Hepatocyte (in vitro differentiated cells): Measurements from ENCODE around the gene UBXN2A. TPM values are rescaled to one million over a fixed set of nuclear protein-coding genes. Genes with fewer than 3 reads are reported as not detected.

Source experiments
- DNase-seq: peaks from one replicate; pipeline ENCODE4 v3.0.0-alpha.2; 2016; ENCODE audit warnings: low spot score
- H2AFZ ChIP-seq: fragments of 200-600 bp; sonication (generic); 2 replicates; pipeline ENCODE4 v1.6.0; 2016; ENCODE audit warnings: antibody characterized with exemption, mild to moderate bottlenecking
- H3K27ac ChIP-seq: fragments of 200-600 bp; sonication (generic); 2 replicates; pipeline ENCODE4 v1.5.1; 2016; ENCODE audit warnings: mild to moderate bottlenecking
- H3K27me3 ChIP-seq: fragments of 200-600 bp; sonication (generic); 2 replicates; pipeline ENCODE4 v1.6.1; 2016
- H3K36me3 ChIP-seq: fragments of 200-600 bp; sonication (generic); replicated peaks from 2 replicates; pipeline ENCODE4 v1.5.1; 2016; ENCODE audit warnings: low read depth; ENCODE audit not compliant: insufficient read depth
- H3K4me1 ChIP-seq: fragments of 200-600 bp; sonication (generic); 2 replicates; pipeline ENCODE4 v1.5.1; 2016; ENCODE audit warnings: mild to moderate bottlenecking, moderate library complexity; ENCODE audit not compliant: insufficient read depth
- H3K4me2 ChIP-seq: fragments of 200-600 bp; sonication (generic); 2 replicates; pipeline ENCODE4 v1.6.0; 2016
- H3K4me3 ChIP-seq: fragments of 200-600 bp; sonication (generic); 2 replicates; pipeline ENCODE4 v1.5.1; 2016; ENCODE audit warnings: mild to moderate bottlenecking
- H3K79me2 ChIP-seq: fragments of 200-600 bp; sonication (generic); 2 replicates; pipeline ENCODE4 v1.6.0; 2017; ENCODE audit warnings: mild to moderate bottlenecking
- H3K9me2 ChIP-seq: fragments of 200-600 bp; sonication (generic); replicated peaks from 2 replicates; pipeline ENCODE4 v1.6.0; 2017; ENCODE audit warnings: mild to moderate bottlenecking; ENCODE audit not compliant: insufficient read depth
- H3K9me3 ChIP-seq: fragments of 200-600 bp; sonication (generic); 2 replicates; pipeline ENCODE4 v1.5.1; 2016; ENCODE audit warnings: low read depth, mild to moderate bottlenecking
- H4K20me1 ChIP-seq: fragments of 200-600 bp; sonication (generic); 2 replicates; pipeline ENCODE4 v1.6.0; 2016; ENCODE audit warnings: mild to moderate bottlenecking; ENCODE audit not compliant: insufficient read depth, poor library complexity, severe bottlenecking
- EZH2 ChIP-seq: fragments of 200-600 bp; sonication (generic); IDR thresholded peaks from 2 replicates; pipeline ENCODE4 v1.6.1; 2016; ENCODE audit warnings: antibody characterized with exemption, mild to moderate bottlenecking, borderline replicate concordance
- EZH2phosphoT487 ChIP-seq: fragments of 200-600 bp; sonication (generic); IDR thresholded peaks from one replicate; pipeline ENCODE4 v1.6.1; 2018; ENCODE audit warnings: antibody characterized with exemption, mild to moderate bottlenecking, low read depth, moderate library complexity; ENCODE audit not compliant: unreplicated experiment, severe bottlenecking
- WGBS: methylation state at CpG from one replicate; pipeline ENCODE4 v1.1.6; 2016; ENCODE audit warnings: low lambda C conversion rate; ENCODE audit errors: missing lambda C conversion rate; 5-methylcytosine and 5-hydroxymethylcytosine counted together
- polyA plus RNA-seq: library from polyadenylated mRNA; unstranded; fragments of >200 nt; fragmentation: Nextera tagmentation; extraction: Ambion mirVana; gene quantifications from 2 replicates; pipeline ENCODE4 v1.2.1, GENCODE V29; 2016
- total RNA-seq: library from RNA; depleted of rRNA; stranded (reverse); fragments of >200 nt; gene quantifications from 2 replicates; pipeline ENCODE4 v1.2.3, GENCODE V29; 2014
- TF ChIP-seq, protein P1 (sequence below): fragments of 200-600 bp; sonication (generic); IDR thresholded peaks from 2 replicates; pipeline ENCODE4 v1.5.1; 2016; ENCODE audit warnings: antibody characterized with exemption, mild to moderate bottlenecking; ENCODE audit not compliant: poor library complexity

The UBXN2A gene
- total and polyA plus RNA-seq, 2 experiments from 2014 or later = 15.9 to 16.4 TPM

DNA sequence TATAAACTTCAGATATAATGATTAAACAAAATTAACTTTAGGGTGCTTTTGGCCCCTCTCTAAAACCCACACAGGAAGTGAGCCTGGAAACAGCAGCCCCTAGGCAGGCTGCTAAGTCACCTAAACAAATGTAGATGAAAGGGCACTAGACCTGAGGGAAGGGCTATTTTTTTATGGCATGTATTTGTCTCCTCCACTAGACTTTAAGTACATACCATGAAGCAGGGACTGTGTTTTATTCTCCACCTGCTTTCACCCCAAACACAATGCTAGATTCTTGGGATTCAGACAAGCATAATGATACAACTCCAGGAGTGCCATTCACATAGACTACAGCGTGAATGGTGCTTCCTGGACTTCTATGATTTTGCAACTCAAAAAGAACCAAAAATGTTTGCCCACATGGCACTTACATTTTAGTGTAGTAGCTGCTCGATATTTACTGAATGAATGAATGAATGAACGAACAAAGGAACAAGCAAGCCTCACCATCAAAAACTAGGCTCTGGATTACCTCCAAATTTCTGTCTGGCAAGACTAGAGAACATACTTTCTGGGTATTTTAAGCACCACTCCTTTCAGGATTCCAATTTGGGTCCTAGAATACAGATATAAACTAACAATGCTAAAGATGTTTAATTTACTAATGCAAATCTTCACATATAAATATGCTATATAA lies 23.4 kb upstream of the UBXN2A start:
- Histone ChIP-seq H3K9me3 (no peaks in the 10 kb centered on the region), H3K36me3 (no peaks in the 10 kb centered on the region), H3K27ac (peak overlapping the region; percentile 18), H3K79me2 (peaks cover 100% of the 10 kb centered on the region), H3K4me1 (no peaks in the 10 kb centered on the region), H3K4me3 (no peak overlapping the region), H3K27me3 (no peaks in the 10 kb centered on the region), H2AFZ (no peak overlapping the region), H3K4me2 (no peak overlapping the region), H4K20me1 (peaks cover 48% of the 10 kb centered on the region), H3K9me2 (no peaks in the 10 kb centered on the region)
- no peak for TF ChIP-seq EZH2
- TF ChIP-seq, protein P1, sequence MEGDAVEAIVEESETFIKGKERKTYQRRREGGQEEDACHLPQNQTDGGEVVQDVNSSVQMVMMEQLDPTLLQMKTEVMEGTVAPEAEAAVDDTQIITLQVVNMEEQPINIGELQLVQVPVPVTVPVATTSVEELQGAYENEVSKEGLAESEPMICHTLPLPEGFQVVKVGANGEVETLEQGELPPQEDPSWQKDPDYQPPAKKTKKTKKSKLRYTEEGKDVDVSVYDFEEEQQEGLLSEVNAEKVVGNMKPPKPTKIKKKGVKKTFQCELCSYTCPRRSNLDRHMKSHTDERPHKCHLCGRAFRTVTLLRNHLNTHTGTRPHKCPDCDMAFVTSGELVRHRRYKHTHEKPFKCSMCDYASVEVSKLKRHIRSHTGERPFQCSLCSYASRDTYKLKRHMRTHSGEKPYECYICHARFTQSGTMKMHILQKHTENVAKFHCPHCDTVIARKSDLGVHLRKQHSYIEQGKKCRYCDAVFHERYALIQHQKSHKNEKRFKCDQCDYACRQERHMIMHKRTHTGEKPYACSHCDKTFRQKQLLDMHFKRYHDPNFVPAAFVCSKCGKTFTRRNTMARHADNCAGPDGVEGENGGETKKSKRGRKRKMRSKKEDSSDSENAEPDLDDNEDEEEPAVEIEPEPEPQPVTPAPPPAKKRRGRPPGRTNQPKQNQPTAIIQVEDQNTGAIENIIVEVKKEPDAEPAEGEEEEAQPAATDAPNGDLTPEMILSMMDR = no peak
- no peak for TF ChIP-seq EZH2phosphoT487
- 89% methylated on average over 3 of the region's 3 CpGs for WGBS
- no peak for DNase-seq

DNA sequence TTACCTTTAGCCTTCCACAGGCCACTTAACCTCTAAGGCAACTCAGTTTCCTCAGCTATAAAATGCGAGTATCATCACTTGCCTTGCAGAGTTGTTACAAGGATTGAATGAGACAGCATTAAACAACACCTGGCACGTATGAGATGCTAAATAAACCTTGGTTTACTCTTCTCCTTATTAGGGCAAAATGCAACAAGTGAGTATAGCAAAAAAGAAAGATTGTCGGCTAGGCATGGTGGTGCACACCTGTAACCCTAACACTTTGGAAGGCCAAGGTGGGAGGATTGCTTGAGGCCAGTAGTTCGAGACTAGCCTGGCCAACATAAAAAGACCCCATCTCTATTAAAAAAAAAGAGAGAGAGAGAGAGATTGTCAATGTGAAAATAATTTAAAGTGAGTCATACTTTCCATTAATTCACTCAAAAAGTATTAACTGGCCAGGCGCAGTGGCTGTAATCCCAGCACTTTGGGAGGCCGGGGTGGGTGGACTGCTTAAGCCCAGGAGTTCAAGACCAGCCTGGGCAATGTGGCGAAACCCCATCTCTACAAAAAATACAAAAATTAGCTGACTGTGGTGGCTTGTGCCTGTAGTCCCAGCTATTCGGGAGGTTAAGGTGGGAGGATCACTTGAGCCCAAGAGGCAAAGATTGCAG lies 21.3 kb upstream of the UBXN2A start:
- H3K79me2 ChIP-seq = peaks cover 99% of the 10 kb centered on the region
- no peaks in the 10 kb centered on the region for H3K4me1 ChIP-seq
- H3K4me3 ChIP-seq = no peak overlapping the region
- H3K9me2 ChIP-seq = no peaks in the 10 kb centered on the region
- no peaks in the 10 kb centered on the region for H3K27me3 ChIP-seq
- no peak for DNase-seq
- H3K9me3 ChIP-seq = no peaks in the 10 kb centered on the region
- TF ChIP-seq EZH2 (no peak), EZH2phosphoT487 (no peak)
- TF ChIP-seq, protein P1 = no peak
- H2AFZ ChIP-seq = no peak overlapping the region
- H3K4me2 ChIP-seq = no peak overlapping the region
- WGBS = 95% methylated on average over 8 of the region's 8 CpGs
- H3K27ac ChIP-seq = no peak overlapping the region
- peaks cover 56% of the 10 kb centered on the region for H4K20me1 ChIP-seq
- no peaks in the 10 kb centered on the region for H3K36me3 ChIP-seq

DNA sequence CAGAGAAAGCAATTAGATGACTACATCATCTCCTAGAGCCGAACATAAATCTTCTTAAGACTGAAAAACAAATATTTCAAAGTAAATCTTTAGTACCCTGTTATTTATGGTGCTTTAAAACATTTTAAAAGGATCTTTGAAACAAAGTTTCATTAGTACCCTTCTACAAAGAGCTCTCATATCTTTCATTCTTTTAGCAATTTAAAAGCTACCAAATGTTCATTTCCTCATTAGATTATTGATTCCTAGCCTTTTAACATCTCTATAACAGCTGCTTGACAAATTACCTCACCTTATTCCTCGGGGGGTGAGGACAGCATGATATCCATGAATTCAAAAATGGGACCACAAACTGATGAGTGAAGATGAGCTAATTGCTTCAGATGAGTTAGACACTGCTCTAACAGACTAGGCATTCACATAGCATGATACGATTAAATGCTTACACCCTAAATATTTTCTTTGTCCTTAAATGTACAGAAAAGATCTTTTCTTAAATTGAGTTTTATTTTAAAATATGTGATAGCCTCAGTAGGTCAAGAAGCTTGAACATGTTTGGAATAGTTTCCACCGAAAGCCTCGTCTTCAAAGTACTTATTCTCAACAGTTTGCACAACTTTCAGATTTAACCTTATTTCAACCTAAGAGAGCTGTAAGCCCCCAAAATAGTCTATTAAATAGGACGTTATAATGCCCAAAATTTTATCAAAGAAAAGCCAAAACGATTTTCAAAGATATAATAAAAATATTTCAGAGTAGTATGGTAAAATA lies 15.5 kb upstream of the UBXN2A start:
- Histone ChIP-seq H3K27me3 (no peaks in the 10 kb centered on the region), H3K36me3 (no peaks in the 10 kb centered on the region), H3K4me1 (peaks cover 18% of the 10 kb centered on the region), H3K9me3 (no peaks in the 10 kb centered on the region), H3K4me3 (peak overlapping the region; percentile 85), H2AFZ (no peak overlapping the region), H3K9me2 (no peaks in the 10 kb centered on the region), H4K20me1 (peaks cover 49% of the 10 kb centered on the region), H3K27ac (peak overlapping the region; percentile 99), H3K4me2 (peak overlapping the region; percentile 79), H3K79me2 (peaks cover 77% of the 10 kb centered on the region)
- TF ChIP-seq EZH2 (no peak), EZH2phosphoT487 (no peak)
- TF ChIP-seq, protein P1 = no peak
- 30% methylated on average over 7 of the region's 7 CpGs for WGBS
- no peak for DNase-seq
